Dermis microvascular lymphatic vessel endothelial cell (primary cell): Measurements from ENCODE around the gene TINAGL1. TPM values are rescaled to one million over a fixed set of nuclear protein-coding genes. Genes with fewer than 3 reads are reported as not detected.

Experiments used
- DNase-seq, 2 donors: peaks; one replicate each; pipeline versions ENCODE4 v3.0.0 to v3.0.0-alpha.2; 2010; ENCODE audit warnings: low read depth in 2 of 2
- total RNA-seq: library from RNA; depleted of rRNA; stranded (reverse); fragments of >200 nt; gene quantifications from 2 replicates; pipeline ENCODE4 v1.2.1, GENCODE V29; 2014

Gene TINAGL1
- total RNA-seq, 1 donor from 2014 or later = 273 TPM

GRCh38 chr1:31567956-31568570 lies 8.3 kb upstream of the TINAGL1 start:
- no peak for DNase-seq

DNA sequence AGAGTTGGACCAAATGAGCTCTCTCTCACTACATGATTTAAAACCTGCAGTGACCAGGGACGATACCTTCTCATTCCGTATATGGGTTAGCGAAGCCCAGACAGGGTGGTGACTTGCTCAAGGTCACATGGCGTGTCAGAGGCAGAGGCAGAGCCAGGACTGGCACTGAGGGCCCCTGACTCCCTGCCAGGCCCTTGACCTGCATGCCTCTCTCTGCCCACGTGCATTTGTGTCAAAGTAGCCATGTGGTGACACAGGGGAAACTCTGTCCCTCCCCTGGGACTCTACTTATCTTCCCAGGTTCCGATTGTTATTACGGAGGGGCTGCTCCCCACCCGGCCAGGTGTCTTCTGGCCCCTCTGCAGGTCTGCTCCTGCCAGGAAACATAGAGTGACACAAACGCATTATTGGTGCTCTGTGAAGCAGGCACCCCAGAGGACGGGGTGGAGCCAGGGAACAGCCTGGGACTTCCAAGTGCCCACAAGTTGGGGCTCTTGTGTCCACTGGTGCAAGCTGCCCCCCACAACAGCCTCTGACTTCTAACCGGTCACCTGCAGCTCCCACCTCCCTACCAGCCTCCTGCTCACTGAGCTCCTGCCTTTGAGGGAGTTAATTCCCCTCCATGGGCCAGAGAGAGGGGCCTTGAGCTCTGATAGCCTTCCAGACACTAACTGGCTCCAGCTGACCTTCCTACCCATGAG lies 7.3 kb upstream of the TINAGL1 start:
- DNase-seq = no peak

DNA sequence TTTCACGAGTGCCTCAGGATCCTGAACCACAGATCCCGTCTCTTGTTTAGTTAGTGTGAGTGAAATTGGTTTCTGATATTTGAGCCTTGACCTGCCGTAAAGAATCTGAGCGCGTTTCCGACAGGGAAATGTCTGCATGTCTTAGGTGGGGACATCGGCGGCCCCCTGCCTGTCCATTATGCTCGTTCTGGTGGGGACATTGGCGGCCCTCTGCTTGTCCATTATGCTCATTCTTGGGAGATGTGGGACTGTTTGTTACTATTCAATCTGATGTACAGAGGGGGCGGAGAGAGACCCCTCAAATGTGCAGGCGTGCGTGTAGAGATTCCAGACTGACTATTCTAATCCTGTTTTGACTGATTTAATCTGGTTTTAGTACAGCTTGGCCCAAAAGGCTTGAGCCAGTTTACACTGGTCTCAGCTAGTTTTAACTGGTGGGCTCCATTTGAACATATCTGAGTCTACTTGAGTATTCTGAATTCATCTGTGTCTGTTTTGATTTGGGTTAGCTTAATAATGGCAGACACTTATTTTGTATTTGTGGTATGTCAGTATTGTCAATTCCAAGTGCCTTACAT lies 6.6 kb upstream of the TINAGL1 start:
- DNase-seq = no peak

DNA sequence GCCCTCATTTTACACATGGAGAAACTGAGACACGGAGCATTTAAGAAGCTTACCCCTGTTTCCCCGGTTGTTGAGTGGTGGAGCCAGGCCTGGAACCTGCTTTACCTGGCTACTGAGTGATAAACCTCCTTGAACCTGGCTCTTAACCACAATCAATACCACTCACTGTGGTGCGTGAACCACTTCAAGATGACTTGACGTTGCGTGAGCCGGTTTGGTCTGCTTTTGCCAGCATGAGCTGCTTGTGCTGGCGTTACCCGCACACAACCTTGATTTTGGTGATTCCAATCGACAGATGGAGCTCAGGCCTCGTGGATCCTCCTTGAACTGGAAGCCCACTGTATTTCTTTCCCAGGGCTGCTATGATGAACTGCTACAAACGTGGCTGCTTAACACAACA lies 6.1 kb upstream of the TINAGL1 start:
- DNase-seq = no peak

DNA sequence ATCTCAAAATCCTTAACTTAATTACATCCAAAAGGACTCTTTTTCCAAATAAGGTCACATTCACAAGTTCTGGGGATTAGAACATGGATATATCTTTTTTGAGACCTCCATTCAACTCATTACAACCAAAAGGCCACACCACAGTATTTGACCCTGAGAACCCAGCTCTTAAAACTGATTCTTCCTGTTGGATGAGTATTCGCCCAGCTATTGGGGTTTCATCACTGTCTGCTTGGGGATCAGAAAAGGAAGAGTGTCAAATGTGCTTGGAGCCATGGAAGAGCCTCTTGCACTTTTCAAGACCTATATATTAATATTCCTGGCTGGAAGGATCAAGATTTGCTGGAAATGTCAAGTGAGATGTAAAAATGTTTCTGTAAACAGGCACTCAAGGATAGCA lies 5.4 kb upstream of the TINAGL1 start:
- no peak for DNase-seq

DNA sequence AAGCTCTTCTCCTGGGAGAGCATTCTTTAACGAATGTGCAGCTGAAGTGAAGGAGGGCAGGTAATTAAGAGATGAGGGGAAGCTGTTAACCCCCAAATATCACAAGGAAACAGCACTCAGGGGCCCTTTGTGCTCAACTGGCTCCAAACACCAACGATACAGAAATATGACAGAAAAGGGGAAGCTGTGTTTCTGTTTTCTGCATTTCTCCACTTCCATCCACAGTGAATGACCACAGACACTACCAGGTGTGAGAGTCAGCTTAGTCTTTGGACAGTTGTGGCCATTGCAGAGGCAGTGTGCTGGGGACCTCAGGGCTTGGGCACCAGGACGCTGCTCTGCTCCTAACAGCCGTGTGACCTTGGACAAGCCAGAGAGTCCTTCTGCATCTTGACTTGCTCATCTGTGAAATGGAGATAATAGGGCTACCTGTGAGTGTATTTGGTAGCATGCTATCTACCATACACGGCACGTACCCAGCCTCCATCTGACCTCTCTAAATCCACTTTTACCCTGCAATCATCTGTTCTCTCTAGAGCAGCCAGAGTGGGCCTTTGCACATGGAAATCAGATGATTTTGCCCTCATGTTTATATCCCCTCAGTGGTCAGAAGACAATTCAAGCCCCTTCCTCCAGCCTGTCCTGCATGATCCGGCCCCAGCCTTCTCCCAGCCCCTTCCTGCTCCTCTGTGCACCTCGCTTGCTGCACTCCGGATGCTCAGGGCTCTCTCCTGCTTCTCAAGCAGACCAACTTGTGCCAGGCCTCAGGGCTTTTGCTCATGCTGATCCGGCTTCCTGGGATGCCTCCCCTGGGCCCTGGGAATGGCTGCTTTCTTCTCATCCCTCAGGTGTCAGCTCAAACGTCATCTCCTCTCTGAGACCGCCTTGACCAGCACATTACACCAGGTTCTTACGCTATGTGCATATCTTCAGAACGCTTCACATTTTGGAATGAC lies 4.7 kb upstream of the TINAGL1 start:
- no peak for DNase-seq

DNA sequence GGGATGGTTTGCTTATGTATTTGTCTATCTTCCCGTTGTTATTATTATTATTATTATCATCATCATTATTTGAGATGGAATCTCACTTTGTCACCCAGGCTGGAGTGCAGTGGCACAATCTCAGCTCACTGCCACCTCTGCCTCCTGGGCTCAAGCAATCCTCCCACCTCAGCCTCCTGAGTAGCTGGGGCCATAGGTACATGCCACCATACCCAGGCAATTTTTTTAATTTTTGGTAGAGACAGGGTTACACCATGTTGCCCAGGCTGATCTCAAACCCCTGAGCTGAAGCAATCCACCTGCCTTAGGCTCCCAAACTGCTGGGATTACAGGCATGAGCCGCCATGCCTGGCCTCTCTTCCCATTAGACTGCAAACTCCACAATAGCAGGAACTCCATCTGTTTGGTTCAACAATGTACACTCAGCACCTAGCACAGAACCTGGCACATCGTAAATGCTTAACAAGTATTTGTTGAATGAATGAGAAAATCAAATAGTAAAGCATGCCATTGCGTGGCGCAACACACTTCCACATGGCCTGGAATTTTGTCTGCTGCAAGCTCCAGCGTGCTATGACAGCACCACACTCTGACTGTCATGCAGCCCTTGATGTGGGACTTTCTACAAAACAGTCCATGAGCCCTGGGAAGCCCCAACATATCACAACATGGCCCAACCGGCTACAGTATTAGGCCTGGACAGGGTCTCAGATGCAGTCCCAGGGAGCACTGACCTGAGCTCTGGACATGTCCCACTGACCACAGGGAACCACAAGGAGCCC lies 3.8 kb upstream of the TINAGL1 start:
- DNase-seq = no peak

DNA sequence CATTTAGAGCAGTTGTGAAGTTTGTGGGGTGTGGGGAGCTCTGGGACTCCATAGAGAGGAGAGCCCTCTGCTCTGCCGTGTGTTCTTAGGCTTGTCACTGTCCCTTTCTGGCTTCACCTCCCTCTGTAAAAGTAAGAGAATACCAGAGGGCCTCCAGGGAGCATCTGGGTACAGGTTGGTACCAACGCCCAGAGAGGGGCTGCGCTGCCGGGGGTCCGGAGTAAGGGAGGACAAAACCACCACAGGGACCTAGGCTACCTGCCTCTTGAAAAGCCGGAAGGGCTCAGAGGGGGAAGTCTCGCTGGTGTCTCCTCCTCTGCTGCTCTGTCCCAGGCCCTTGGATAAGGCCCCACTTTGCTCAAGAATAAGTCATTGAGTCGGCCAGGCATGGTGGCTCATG lies 3.1 kb upstream of the TINAGL1 start:
- DNase-seq = no peak

DNA sequence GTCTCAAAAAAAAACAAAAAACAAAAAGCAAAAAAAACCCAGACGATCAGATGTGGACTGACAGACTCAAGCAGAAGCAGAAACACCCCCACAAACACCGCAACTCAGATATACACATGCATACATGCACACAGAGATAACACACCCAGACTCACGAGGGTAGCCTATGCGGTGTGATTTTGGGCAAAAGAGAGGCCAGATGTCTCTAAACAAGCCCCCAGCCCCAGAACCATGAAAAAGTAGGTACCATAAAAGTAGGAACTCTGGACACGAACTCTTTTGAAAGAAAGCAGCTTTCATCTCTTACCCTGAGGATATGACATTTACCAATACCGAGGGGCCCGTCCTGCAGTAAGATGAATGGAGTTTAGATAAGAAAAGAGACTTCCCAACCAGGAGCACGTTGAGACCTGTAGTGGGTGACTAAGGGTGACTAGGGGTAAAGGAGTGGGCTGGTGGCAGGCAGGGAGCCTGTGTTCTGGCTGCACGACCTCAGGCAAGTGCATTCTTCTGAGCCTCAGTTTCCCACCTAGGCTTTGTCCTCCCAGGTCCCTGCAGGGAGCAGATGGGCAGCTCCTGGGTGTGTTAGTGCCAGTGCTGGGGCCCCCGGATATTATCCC lies 1.5 kb upstream of the TINAGL1 start:
- DNase-seq = no peak

DNA sequence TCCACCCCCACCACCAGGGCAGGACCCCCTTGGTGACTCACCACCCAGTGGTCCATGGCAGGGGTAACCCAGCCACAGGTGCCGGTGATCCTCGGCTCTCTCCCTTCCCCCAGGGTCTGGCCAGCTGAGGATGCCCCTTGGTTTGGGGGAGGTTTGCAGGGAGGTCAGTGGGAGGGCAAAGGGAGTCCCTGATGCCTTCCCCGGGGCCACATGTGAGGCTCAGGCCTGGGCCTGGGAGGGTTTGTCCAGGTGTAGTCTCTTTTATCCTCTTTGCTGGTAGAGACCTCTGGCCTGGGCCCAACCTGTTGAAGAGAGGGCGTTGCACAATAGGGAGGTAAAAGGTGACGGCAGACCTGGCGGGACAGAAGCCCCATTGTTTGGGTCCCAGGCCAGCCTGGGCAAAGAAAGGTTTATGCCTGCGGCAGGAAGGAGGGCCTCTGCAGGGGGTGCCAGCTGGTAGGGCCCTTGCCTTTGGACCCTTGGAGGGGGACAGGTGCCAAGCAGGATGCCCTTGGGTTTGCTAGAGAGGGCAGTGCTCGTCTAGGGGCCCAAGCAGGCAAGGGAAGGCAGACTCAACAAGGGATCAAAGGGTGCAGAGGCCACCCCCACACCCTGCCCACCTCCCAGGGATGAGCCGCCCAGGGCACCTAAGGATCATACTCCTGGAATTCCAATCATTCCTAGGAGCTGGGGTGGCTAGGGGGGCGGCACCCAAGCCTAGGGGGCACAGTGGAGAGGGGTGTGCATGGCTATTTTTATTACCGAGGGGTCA lies 760 bp upstream of the TINAGL1 start:
- no peak for DNase-seq

- no peak for DNase-seq
Measured at GRCh38 chr1:31576743-31577455, 584 bp downstream of the TINAGL1 start.

DNA sequence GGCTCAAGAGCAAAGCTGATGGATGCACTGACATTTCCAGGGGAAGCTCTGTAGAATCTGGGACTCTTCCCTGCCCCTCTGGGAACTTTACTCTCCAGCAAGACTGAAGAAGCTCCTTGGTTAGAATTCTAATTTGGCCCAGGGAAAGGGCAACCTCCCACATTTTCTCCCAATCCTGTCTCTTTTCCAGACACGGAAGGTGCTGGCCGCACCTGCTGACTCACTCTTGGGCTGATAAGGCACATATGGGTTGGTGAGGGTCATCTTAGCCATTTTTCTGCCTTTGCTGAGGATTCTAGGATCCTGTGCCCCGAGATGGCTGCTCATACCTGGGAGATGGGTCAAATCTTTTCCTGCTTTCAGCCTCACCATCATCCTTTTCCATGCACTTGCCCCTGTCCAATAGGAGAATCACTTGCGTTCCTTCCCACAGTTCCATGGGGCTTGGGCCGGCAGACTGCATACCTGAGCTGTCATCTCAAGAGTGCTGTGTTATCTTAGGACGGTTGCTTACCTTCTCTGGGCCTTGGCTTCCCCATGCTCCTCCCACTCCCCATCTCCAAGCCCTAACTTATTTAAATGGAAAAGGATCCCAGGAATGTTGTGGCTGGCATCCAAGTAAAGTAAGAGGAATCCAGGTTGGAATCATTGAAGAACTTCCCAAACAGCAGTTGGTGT lies 1.3 kb downstream of the TINAGL1 start:
- DNase-seq = peak in 1 of 2 donors; percentile 43

GRCh38 chr1:31579374-31579773 lies 3.1 kb downstream of the TINAGL1 start:
- peak in 1 of 2 donors; percentile 75 for DNase-seq

DNA sequence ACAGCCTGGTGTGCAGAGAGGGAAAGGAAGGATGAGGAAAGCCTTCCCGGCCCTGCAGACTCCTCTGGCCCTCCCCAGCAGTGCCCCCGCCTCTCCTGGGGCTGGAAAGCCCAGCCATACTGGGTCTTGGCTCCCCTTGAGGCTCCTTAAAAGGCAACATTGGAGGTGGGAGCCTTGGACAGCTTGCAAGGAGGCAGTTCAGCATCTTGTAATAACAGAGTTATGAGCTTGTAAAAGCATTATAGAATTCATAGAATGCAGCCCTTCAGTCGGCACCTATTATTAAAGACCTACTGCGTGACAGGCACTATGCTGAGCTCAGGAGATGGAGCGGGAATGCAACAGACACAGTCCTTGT lies 4.2 kb downstream of the TINAGL1 start:
- DNase-seq = no peak

DNA sequence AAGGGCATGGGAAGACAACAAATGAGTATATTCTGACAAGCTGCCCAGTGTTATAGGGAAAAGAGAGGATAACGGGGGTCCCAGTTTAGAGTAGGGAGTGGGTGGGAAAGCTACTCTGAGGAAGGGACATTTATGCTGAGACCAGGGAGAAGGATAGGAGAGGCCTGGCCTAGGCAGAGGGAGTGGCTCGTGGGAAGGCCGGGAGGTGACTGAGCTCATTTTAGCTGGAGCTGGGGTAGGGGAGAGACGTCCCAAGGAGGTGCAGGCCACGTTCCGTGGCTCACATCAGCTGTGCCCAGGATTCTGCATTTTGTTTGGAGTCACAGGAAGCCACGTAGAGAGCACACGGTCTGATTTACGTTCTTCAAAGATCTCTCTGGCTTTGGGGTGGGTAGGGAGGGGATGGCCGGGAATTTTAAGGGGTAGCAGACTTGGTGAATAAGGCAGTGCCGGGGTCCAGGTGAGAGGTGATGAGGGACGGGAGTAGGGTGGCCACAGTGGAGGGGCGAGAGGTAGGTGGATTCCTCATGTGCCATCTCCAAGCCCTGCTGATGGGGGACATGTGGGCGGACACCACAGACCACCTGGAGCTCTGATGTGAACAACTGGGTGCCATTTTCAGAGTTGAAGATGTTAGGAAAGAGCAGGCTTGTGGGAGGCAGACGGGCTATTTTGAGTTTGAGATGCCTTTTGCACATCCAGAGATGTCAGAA lies 4.7 kb downstream of the TINAGL1 start:
- DNase-seq = no peak

DNA sequence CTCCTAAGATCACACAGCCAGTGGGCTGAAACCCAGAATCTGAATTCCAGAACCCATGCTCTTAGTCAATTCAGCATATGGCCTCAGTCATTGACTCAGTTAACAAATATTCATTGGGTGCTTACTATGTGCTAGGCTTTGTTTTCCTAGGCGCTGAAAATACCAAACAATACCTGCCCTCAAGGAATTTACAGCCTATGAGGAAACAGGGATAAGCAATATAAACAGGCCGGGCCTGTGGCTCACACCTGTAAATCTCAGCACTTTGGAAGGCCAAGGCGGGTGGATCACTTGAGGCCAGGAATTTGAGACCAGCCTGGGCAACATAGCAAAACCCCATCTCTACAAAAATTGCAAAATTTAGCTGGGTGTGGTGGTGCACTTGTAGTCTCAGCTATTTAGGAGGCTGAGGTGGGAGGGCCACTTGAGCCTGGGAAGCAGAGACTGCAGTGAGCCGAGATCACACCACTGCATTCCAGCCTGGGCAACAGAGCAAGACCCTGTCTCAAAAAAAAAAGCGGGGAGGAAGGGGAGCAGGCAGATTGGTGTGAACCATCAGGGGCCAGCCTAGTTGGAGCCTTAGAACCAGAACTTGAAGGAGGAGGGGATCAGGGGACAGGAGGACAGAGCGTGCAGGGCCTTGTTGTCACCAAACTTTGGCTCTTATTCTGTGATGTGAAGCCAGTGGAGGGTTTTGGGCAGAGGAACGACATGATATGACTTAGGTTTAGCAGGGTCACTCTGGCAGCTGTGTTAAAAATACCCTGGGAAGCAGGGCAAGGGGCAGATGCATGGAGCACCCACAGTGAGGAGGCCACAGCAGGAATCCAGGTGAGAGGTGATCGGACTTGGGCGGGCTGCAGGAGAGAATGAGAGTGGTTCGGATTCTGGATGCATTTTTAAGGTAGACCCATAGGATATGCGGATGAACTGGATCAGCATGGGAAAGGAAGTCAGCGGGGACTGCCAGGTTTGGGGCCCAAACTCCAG lies 5.8 kb downstream of the TINAGL1 start:
- DNase-seq = no peak
